HepG2 (cell line): ENCODE measurements around the gene ZNF282. TPM values are rescaled to one million over a fixed set of nuclear protein-coding genes. Genes with fewer than 3 reads are reported as not detected.

Experiments used
- BCL6 ChIP-seq: IDR thresholded peaks from 2 replicates; pipeline ENCODE4 v1.6.1; 2016; ENCODE audit warnings: missing genetic modification reagents, missing compliant biosample characterization
- CREM ChIP-seq, 2 experiments: sonication (generic) in 1 of 2; formaldehyde crosslinking in 1 of 2; IDR thresholded peaks; 2 replicates each; pipeline versions ENCODE4 v1.4.0 to v1.6.1; 2016 to 2020; ENCODE audit warnings: antibody characterized with exemption in 1 of 2, mild to moderate bottlenecking in 1 of 2, missing genetic modification reagents in 1 of 2
- FOXC1 ChIP-seq: sonication (generic); formaldehyde crosslinking; IDR thresholded peaks from 2 replicates; pipeline ENCODE4 v1.8.0; 2022; ENCODE audit warnings: mild to moderate bottlenecking, missing genetic modification reagents, borderline replicate concordance
- JUND ChIP-seq: sonication (generic); formaldehyde crosslinking; IDR thresholded peaks from 2 replicates; pipeline ENCODE4 v1.8.0; 2022; ENCODE audit warnings: mild to moderate bottlenecking, missing genetic modification reagents
- PAWR ChIP-seq: sonication (generic); formaldehyde crosslinking; IDR thresholded peaks from 2 replicates; pipeline ENCODE4 v1.4.0; 2020; ENCODE audit warnings: missing genetic modification reagents, mild to moderate bottlenecking, borderline replicate concordance
- RNF2 ChIP-seq: fragments of 450-650 bp; conservative IDR thresholded peaks from 2 replicates; pipeline ENCODE4 v1.6.1; 2016; ENCODE audit warnings: low read depth
- RXRA ChIP-seq: sonication (generic); formaldehyde crosslinking; IDR thresholded peaks from 2 replicates; pipeline ENCODE4 v1.5.1; 2020; ENCODE audit warnings: missing genetic modification reagents
- SRSF1 ChIP-seq: fragments of 200-400 bp; formaldehyde crosslinking; optimal IDR thresholded peaks from 2 replicates; pipeline ENCODE3; 2017; ENCODE audit warnings: mild to moderate bottlenecking, low read depth, low read length, moderate library complexity
- SRY ChIP-seq: sonication (generic); formaldehyde crosslinking; IDR thresholded peaks from 2 replicates; pipeline ENCODE4 v1.8.0; 2022; ENCODE audit warnings: mild to moderate bottlenecking, missing genetic modification reagents
- SUZ12 ChIP-seq: fragments of 150-350 bp; IDR thresholded peaks from 2 replicates; pipeline ENCODE4 v1.6.1; 2014; ENCODE audit warnings: low read depth, low read length
- U2AF1 ChIP-seq: fragments of 200-400 bp; formaldehyde crosslinking; optimal IDR thresholded peaks from 2 replicates; pipeline ENCODE3; 2017; ENCODE audit warnings: mild to moderate bottlenecking, low read depth, low read length
- YEATS4 ChIP-seq: sonication (generic); formaldehyde crosslinking; IDR thresholded peaks from 2 replicates; pipeline ENCODE4 v1.4.0; 2020; ENCODE audit warnings: missing genetic modification reagents, borderline replicate concordance
- ZBTB20 ChIP-seq: sonication (generic); formaldehyde crosslinking; IDR thresholded peaks from 2 replicates; pipeline ENCODE4 v1.8.1; 2023; ENCODE audit warnings: missing genetic modification reagents, low read depth, mild to moderate bottlenecking, borderline replicate concordance
- ZFAT ChIP-seq: sonication (generic); formaldehyde crosslinking; conservative IDR thresholded peaks from 2 replicates; pipeline ENCODE4 v1.8.1; 2023; ENCODE audit warnings: missing genetic modification reagents, inconsistent platforms
- ZFX ChIP-seq: sonication (generic); formaldehyde crosslinking; IDR thresholded peaks from 2 replicates; pipeline ENCODE4 v1.4.0; 2020; ENCODE audit warnings: mild to moderate bottlenecking, low read depth, missing genetic modification reagents, moderate library complexity
- ZNF260 ChIP-seq: sonication (generic); formaldehyde crosslinking; IDR thresholded peaks from 2 replicates; pipeline ENCODE4 v1.4.0; 2020; ENCODE audit warnings: missing genetic modification reagents, low read depth, mild to moderate bottlenecking, borderline replicate concordance
- ZNF329 ChIP-seq: sonication (generic); formaldehyde crosslinking; IDR thresholded peaks from 2 replicates; pipeline ENCODE4 v1.9.0; 2021; ENCODE audit warnings: low read depth, mild to moderate bottlenecking, missing genetic modification reagents
- ZNF446 ChIP-seq: sonication (generic); formaldehyde crosslinking; IDR thresholded peaks from 2 replicates; pipeline ENCODE4 v1.5.0; 2020; ENCODE audit warnings: mild to moderate bottlenecking, missing genetic modification reagents
- ZNF546 ChIP-seq: sonication (generic); formaldehyde crosslinking; conservative IDR thresholded peaks from 2 replicates; pipeline ENCODE4 v1.8.1; 2023; ENCODE audit warnings: mild to moderate bottlenecking, missing genetic modification reagents
- ZNF557 ChIP-seq: sonication (generic); formaldehyde crosslinking; IDR thresholded peaks from 2 replicates; pipeline ENCODE4 v1.4.0; 2020; ENCODE audit warnings: missing genetic modification reagents
- ZNF749 ChIP-seq: sonication (generic); formaldehyde crosslinking; IDR thresholded peaks from 2 replicates; pipeline ENCODE4 v1.8.0; 2022; ENCODE audit warnings: mild to moderate bottlenecking, missing genetic modification reagents, moderate library complexity, borderline replicate concordance
- polyA plus RNA-seq, 8 experiments: library from polyadenylated mRNA; depleted of rRNA in 3 of 8; stranded (reverse) in 7 of 8; unstranded in 1 of 8; fragments of >200 nt; fragmentation: Illumina TruSeq in 4 of 8; extraction: Trizol in 4 of 8; gene quantifications; 2 replicates each; pipeline versions ENCODE4 v1.2.1 to v1.2.3, GENCODE V29; 2011 to 2016; ENCODE audit warnings: low read depth in 4 of 8, missing spikeins in 1 of 8, mixed read lengths in 1 of 8; ENCODE audit not compliant: insufficient read depth in 1 of 8
- total RNA-seq, 5 experiments: library from RNA; depleted of rRNA; stranded (reverse); fragments of >200 nt; fragmentation: Illumina TruSeq; extraction: Trizol; gene quantifications; 2 replicates each; pipeline ENCODE4 v1.2.3, GENCODE V29; 2016; ENCODE audit warnings: low read depth in 1 of 5
- TF ChIP-seq, protein P1 (sequence below): sonication (generic); formaldehyde crosslinking; IDR thresholded peaks from 2 replicates; pipeline ENCODE4 v1.8.0; 2022; ENCODE audit warnings: missing genetic modification reagents, mild to moderate bottlenecking, inconsistent platforms, borderline replicate concordance
- TF ChIP-seq, protein P2 (sequence below): sonication (generic); formaldehyde crosslinking; IDR thresholded peaks from 2 replicates; pipeline ENCODE4 v1.5.0; 2020; ENCODE audit warnings: mild to moderate bottlenecking, missing genetic modification reagents
- TF ChIP-seq, protein P3 (sequence below): sonication (generic); formaldehyde crosslinking; IDR thresholded peaks from 2 replicates; pipeline ENCODE4 v1.8.1; 2023; ENCODE audit warnings: missing genetic modification reagents, inconsistent platforms, borderline replicate concordance

Gene ZNF282
- total and polyA plus RNA-seq, 2 of the 13 experiments (the other 11 are each of a cell fraction or from before 2014, with no cell fraction given) = 9.1 to 20.9 TPM

DNA sequence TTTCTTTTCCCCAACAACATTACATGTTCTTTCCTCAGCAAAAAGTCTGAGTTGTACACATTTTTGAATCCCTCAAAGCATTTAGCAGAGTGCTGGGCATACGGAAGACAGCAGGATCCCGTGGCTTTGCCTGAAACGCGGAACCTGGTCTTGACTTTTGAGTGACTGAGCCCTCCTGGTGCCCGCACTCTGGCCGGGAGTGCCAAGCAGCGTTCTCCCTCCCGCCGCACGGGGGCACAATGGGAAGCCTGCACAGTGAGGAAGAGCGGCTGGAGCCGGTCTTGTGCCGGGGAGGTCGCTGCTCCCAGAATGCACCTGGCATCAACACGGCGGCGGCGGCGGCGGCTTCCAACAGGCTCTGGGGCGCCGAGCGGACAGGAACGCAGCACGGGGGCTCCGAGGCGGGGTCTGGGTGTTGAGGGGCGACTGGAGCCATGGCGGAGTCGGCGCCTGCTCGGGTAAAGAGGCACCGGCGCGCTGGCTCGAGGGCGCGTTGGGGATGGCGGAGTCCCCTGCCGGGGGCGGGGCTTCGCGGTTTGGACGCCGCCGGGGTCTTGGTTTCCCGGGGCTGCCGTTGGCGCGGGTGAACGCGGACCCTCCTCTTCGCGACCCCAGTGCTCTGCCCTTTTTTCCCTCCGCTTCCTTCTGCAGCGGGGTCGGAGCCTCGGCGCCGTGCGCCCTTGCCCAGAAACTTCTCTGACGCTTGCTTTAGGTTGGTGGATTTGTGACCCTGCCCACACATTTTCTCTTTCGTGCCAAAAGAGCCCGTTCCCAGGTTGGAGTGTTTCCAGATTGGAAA lies 44.2 kb downstream of the ZNF282 start, which contains the start of gene ZNF212 (continued):
- TF ChIP-seq ZFAT (CRISPR knock-in tag) (no peak), SRY (CRISPR knock-in tag) (peak; percentile 43; the same call in 1 of the 2 replicates), RXRA (CRISPR knock-in tag) (peak; percentile 79), ZBTB20 (CRISPR knock-in tag) (no peak; the same call in 1 of the 2 replicates), ZNF749 (CRISPR knock-in tag) (no peak), JUND (no peak), FOXC1 (no peak), ZNF329 (no peak), ZNF446 (peak; percentile 32; the same call in 1 of the 2 replicates), ZNF546 (CRISPR knock-in tag) (no peak; the same call in 1 of the 2 replicates), CREM (IDR thresholded peaks at IDR 0.05) (peak; percentile 47), CREM (CRISPR knock-in tag; IDR thresholded peaks at IDR 0.05) (no peak), U2AF1 (no peak), BCL6 (CRISPR knock-in tag) (peak; percentile 60; the same call in 1 of the 2 replicates), RNF2 (no peak), SRSF1 (peak; percentile 68), YEATS4 (CRISPR knock-in tag) (peak; percentile 73), SUZ12 (peak; percentile 34; the same call in 1 of the 2 replicates), ZNF260 (CRISPR knock-in tag) (no peak), PAWR (no peak), ZNF557 (CRISPR knock-in tag) (no peak), ZFX (peak; percentile 75)
- TF ChIP-seq, protein P1, sequence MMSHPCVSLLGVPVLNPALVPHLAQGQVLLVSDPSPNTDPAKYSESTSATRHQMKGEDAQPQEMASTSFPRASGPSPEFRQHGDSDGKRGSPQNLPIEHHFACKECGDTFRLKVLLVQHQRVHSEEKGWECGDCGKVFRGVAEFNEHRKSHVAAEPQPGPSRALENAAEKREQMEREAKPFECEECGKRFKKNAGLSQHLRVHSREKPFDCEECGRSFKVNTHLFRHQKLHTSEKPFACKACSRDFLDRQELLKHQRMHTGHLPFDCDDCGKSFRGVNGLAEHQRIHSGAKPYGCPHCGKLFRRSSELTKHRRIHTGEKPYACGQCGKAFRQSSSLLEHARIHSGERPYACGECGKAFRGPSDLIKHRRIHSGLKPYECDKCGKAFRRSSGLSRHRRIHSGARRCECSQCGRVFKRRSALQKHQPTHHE (CRISPR knock-in tag) = peak; percentile 54; the same call in 1 of the 2 replicates
- TF ChIP-seq, protein P2, sequence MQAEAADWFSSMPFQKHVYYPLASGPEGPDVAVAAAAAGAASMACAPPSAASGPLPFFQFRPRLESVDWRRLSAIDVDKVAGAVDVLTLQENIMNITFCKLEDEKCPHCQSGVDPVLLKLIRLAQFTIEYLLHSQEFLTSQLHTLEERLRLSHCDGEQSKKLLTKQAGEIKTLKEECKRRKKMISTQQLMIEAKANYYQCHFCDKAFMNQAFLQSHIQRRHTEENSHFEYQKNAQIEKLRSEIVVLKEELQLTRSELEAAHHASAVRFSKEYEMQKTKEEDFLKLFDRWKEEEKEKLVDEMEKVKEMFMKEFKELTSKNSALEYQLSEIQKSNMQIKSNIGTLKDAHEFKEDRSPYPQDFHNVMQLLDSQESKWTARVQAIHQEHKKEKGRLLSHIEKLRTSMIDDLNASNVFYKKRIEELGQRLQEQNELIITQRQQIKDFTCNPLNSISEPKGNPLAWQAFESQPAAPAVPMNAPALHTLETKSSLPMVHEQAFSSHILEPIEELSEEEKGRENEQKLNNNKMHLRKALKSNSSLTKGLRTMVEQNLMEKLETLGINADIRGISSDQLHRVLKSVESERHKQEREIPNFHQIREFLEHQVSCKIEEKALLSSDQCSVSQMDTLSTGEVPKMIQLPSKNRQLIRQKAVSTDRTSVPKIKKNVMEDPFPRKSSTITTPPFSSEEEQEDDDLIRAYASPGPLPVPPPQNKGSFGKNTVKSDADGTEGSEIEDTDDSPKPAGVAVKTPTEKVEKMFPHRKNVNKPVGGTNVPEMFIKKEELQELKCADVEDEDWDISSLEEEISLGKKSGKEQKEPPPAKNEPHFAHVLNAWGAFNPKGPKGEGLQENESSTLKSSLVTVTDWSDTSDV = no peak
- TF ChIP-seq, protein P3, sequence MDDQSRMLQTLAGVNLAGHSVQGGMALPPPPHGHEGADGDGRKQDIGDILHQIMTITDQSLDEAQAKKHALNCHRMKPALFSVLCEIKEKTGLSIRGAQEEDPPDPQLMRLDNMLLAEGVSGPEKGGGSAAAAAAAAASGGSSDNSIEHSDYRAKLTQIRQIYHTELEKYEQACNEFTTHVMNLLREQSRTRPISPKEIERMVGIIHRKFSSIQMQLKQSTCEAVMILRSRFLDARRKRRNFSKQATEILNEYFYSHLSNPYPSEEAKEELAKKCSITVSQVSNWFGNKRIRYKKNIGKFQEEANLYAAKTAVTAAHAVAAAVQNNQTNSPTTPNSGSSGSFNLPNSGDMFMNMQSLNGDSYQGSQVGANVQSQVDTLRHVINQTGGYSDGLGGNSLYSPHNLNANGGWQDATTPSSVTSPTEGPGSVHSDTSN (CRISPR knock-in tag) = no peak
